ENCODE data around the gene SH3TC1. TPM values are rescaled to one million over a fixed set of nuclear protein-coding genes. Genes with fewer than 3 reads are reported as not detected.

SH3TC1 gene
- total RNA-seq, 5 donors from 2014 or later (not counting 1 experiment from before 2014, with no cell fraction given): 24.6 to 103 (median 40.3) TPM

DNA sequence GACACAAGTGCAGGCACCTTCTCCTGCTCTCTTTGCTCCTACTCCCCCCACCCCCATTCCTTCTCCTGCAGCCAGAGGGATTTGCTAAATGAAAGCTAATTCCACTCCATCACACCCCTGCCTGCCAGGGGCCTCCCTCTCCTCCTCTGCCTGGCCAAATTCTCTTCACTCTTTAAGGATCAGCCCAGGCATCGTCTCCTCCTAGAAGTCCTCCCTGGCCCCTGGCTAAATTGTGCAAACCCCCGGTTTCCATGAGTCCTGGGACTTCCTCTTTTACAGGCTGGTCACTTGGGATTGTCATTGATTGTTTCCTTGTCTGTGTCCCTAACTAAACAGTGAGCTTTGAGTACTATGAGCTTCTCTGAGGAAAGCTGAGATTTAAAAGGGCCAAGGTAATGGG is 31.8 kb upstream of the SH3TC1 start:
- H3K27me3 ChIP-seq (replicated peaks in 1 of 2; ENCODE audit: control insufficient read depth in 2 of 2, extremely low read depth in 1 of 2, insufficient read depth in 2 of 2, low read length in 1 of 2): peaks cover 0 to 42% of the 10 kb centered on the region in 2 experiments
- peaks cover 11 to 21% of the 10 kb centered on the region in 2 donors for H3K27me3 Mint-ChIP-seq
- no peaks in the 10 kb centered on the region for H3K9me3 ChIP-seq
- POLR2A ChIA-PET: interaction anchor here in 1 of 2 donors (1.1 kb wide), 1 partner anchor 70 kb away, joined by 3 read pairs; no protein-coding TSS in a partner anchor
- peaks cover 0 to 15% (median 5%) of the 10 kb centered on the region in 3 donors for H3K9me3 Mint-ChIP-seq
- H3K4me3 Mint-ChIP-seq: no peak overlapping the region
- no peaks in the 10 kb centered on the region for H3K36me3 ChIP-seq (ENCODE audit: control insufficient read depth in 2 of 2, extremely low read depth in 1 of 2, insufficient read depth in 1 of 2, low read length in 1 of 2)
- peaks cover 3% of the 10 kb centered on the region for H3K36me3 Mint-ChIP-seq
- H3K4me3 ChIP-seq (ENCODE audit: control insufficient read depth in 1 of 2, extremely low read depth in 1 of 2, low read length in 1 of 2): no peak overlapping the region
- ATAC-seq (replicated peaks in 1 of 4) (no peak), DNase-seq (no peak)
- no peak overlapping the region for H3K27ac Mint-ChIP-seq
- peaks cover 0 to 9% (median 0%) of the 10 kb centered on the region in 3 donors for H3K4me1 Mint-ChIP-seq
- peaks cover 0 to 3% of the 10 kb centered on the region in 2 experiments for H3K4me1 ChIP-seq (ENCODE audit: control insufficient read depth in 1 of 2, extremely low read depth in 1 of 2, insufficient read depth in 2 of 2, low read length in 2 of 2)
- WGBS (ENCODE audit: insufficient coverage): no CpG with 5 or more reads among the region's 2 CpGs
- CTCF ChIA-PET: no interaction called here
- H3K27ac ChIP-seq (ENCODE audit: low read length): no peak overlapping the region

DNA sequence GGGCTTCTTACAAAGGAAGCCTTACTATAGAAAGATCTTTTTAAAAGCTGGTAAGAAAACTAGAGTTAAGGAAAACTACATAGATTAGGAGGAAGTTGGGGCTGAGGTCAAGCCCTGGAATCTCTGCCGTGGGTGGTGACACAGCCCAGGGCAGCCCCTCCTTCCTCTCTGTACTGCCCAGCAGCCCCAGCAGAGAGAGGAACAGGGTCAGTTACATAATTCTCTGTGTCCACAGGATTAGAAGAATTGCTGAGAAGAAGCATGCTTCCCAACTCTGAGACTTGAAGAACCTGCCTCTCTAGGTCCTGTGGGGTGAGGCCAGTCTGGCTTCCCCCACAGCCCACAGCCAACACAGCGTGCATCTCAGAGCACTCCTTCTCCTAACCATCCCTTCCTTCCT is 31.3 kb upstream of the SH3TC1 start:
- H3K36me3 Mint-ChIP-seq: peaks cover 3% of the 10 kb centered on the region
- no peak for DNase-seq
- CTCF ChIA-PET: no interaction called here

GRCh38 chr4:8168232-8168631 is 30.9 kb upstream of the SH3TC1 start:
- Mint-ChIP-seq H3K27ac (no peak overlapping the region), H3K36me3 (peaks cover 3% of the 10 kb centered on the region), H3K9me3 (peaks cover 0 to 15% (median 5%) of the 10 kb centered on the region in 3 donors), H3K27me3 (peaks cover 11 to 25% of the 10 kb centered on the region in 2 donors), H3K4me3 (no peak overlapping the region), H3K4me1 (peaks cover 0 to 11% (median 0%) of the 10 kb centered on the region in 3 donors)
- WGBS (ENCODE audit: insufficient coverage): no CpG with 5 or more reads among the region's 1 CpG
- Histone ChIP-seq H3K9me3 (no peaks in the 10 kb centered on the region), H3K4me1 (ENCODE audit: control insufficient read depth in 1 of 2, extremely low read depth in 1 of 2, insufficient read depth in 2 of 2, low read length in 2 of 2) (peaks cover 0 to 6% of the 10 kb centered on the region in 2 experiments), H3K27me3 (replicated peaks in 1 of 2; ENCODE audit: control insufficient read depth in 2 of 2, extremely low read depth in 1 of 2, insufficient read depth in 2 of 2, low read length in 1 of 2) (peaks cover 0 to 41% of the 10 kb centered on the region in 2 experiments), H3K36me3 (ENCODE audit: control insufficient read depth in 2 of 2, extremely low read depth in 1 of 2, insufficient read depth in 1 of 2, low read length in 1 of 2) (no peaks in the 10 kb centered on the region), H3K27ac (ENCODE audit: low read length) (no peak overlapping the region), H3K4me3 (ENCODE audit: control insufficient read depth in 1 of 2, extremely low read depth in 1 of 2, low read length in 1 of 2) (no peak overlapping the region)
- DNase-seq (no peak), ATAC-seq (replicated peaks in 1 of 4) (no peak)
- ChIA-PET CTCF (no interaction called here), POLR2A (interaction anchor here in 1 of 2 donors (1.1 kb wide), 1 partner anchor 69 kb away, joined by 3 read pairs; no protein-coding TSS in a partner anchor)

More for the DNA sequence above, 31.3 kb upstream of the SH3TC1 start:
- Histone ChIP-seq H3K4me3 (ENCODE audit: control insufficient read depth in 1 of 2, extremely low read depth in 1 of 2, low read length in 1 of 2) (no peak overlapping the region), H3K27me3 (replicated peaks in 1 of 2; ENCODE audit: control insufficient read depth in 2 of 2, extremely low read depth in 1 of 2, insufficient read depth in 2 of 2, low read length in 1 of 2) (peaks cover 0 to 45% of the 10 kb centered on the region in 2 experiments), H3K9me3 (no peaks in the 10 kb centered on the region), H3K36me3 (ENCODE audit: control insufficient read depth in 2 of 2, extremely low read depth in 1 of 2, insufficient read depth in 1 of 2, low read length in 1 of 2) (no peaks in the 10 kb centered on the region), H3K27ac (ENCODE audit: low read length) (no peak overlapping the region), H3K4me1 (ENCODE audit: control insufficient read depth in 1 of 2, extremely low read depth in 1 of 2, insufficient read depth in 2 of 2, low read length in 2 of 2) (peaks cover 0 to 6% of the 10 kb centered on the region in 2 experiments)
- no CpG with 5 or more reads among the region's 2 CpGs for WGBS (ENCODE audit: insufficient coverage)
- POLR2A ChIA-PET: interaction anchor here in 1 of 2 donors (1.1 kb wide), 1 partner anchor 69 kb away, joined by 3 read pairs; no protein-coding TSS in a partner anchor
- H3K4me1 Mint-ChIP-seq: peaks cover 0 to 11% (median 0%) of the 10 kb centered on the region in 3 donors
- H3K27ac Mint-ChIP-seq: no peak overlapping the region
- no peak for ATAC-seq (replicated peaks in 1 of 4)
- H3K27me3 Mint-ChIP-seq: peaks cover 11 to 25% of the 10 kb centered on the region in 2 donors
- no peak overlapping the region for H3K4me3 Mint-ChIP-seq
- H3K9me3 Mint-ChIP-seq: peaks cover 0 to 15% (median 5%) of the 10 kb centered on the region in 3 donors

DNA sequence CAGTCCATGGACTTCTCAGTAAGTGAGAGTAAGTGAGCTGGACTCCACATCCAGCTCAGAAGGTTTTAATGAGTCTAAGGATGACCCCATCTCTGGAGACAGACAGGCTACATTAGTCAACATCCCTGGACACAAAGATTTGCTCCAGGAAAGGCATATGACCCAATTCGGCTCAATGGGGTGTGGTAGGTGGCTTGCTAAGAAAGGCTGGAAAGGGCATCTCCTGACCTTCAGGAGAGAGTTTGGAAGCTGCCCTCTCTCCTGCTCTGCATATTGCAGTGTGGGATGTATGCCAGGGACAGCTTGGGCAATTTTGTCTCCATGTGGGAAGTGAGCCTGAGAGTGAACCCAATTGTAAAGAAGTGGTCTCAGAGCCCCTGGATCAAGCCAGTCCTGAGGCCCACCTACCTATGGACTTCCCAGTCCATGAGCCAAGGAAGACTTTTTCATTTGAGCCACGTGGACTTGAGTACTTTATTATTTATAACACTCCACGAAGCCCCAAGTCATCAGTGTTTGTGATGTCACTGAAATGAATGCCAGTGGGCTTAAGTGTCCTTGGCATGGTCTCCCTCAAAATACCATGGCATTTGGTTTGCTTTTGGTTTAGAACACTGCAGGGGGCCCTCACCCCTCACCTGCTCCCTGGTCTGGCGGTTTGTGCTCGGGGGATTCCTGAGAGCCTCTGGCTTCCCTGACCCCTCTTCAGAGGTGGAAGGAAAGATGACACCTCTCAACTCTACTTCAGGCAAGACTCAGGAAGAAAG is 30.1 kb upstream of the SH3TC1 start:
- no peak for ATAC-seq (replicated peaks in 1 of 4)

DNA sequence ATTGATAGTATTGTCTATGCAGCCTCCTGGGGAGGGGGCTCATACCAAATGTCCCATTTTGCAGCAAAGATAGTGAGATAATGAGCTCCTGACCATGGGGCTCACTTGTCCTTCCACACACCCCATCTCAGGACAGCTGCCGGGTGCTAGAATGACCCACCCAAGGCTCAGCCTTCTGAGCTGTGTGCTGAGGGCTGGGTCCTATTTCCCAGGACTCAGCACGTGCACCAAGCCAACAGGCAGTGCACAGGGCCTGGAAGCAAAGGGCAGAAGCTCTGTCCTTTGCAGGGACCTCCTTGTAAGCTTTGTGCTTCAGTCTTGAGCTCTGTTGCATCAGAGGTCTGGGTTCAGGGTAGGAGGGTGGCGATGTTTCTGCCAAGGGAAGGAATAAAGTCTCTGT is 29.3 kb upstream of the SH3TC1 start:
- Mint-ChIP-seq H3K9me3 (peaks cover 0 to 15% (median 5%) of the 10 kb centered on the region in 3 donors), H3K27me3 (peaks cover 11 to 25% of the 10 kb centered on the region in 2 donors), H3K4me3 (no peak overlapping the region), H3K36me3 (peaks cover 3% of the 10 kb centered on the region), H3K4me1 (peaks cover 0 to 11% (median 0%) of the 10 kb centered on the region in 3 donors), H3K27ac (no peak overlapping the region)
- DNase-seq (no peak), ATAC-seq (replicated peaks in 1 of 4) (no peak)
- CTCF ChIA-PET: no interaction called here
- Histone ChIP-seq H3K36me3 (ENCODE audit: control insufficient read depth in 2 of 2, extremely low read depth in 1 of 2, insufficient read depth in 1 of 2, low read length in 1 of 2) (no peaks in the 10 kb centered on the region), H3K4me1 (ENCODE audit: control insufficient read depth in 1 of 2, extremely low read depth in 1 of 2, insufficient read depth in 2 of 2, low read length in 2 of 2) (peaks cover 0 to 6% of the 10 kb centered on the region in 2 experiments), H3K4me3 (ENCODE audit: control insufficient read depth in 1 of 2, extremely low read depth in 1 of 2, low read length in 1 of 2) (no peak overlapping the region), H3K27me3 (replicated peaks in 1 of 2; ENCODE audit: control insufficient read depth in 2 of 2, extremely low read depth in 1 of 2, insufficient read depth in 2 of 2, low read length in 1 of 2) (peaks cover 0 to 40% of the 10 kb centered on the region in 2 experiments), H3K27ac (ENCODE audit: low read length) (no peak overlapping the region), H3K9me3 (no peaks in the 10 kb centered on the region)
- POLR2A ChIA-PET: no interaction called here
- 83% methylated on average over 2 of the region's 3 CpGs for WGBS (ENCODE audit: insufficient coverage)

More for the DNA sequence above, 30.1 kb upstream of the SH3TC1 start:
- no peak overlapping the region for H3K27ac ChIP-seq (ENCODE audit: low read length)
- Mint-ChIP-seq H3K27ac (no peak overlapping the region), H3K4me1 (peaks cover 0 to 11% (median 0%) of the 10 kb centered on the region in 3 donors), H3K36me3 (peaks cover 3% of the 10 kb centered on the region), H3K9me3 (peaks cover 0 to 15% (median 5%) of the 10 kb centered on the region in 3 donors), H3K4me3 (no peak overlapping the region), H3K27me3 (peaks cover 11 to 25% of the 10 kb centered on the region in 2 donors)
- ChIA-PET POLR2A (no interaction called here), CTCF (no interaction called here)
- H3K4me3 ChIP-seq (ENCODE audit: control insufficient read depth in 1 of 2, extremely low read depth in 1 of 2, low read length in 1 of 2): no peak overlapping the region
- H3K9me3 ChIP-seq: no peaks in the 10 kb centered on the region
- H3K4me1 ChIP-seq (ENCODE audit: control insufficient read depth in 1 of 2, extremely low read depth in 1 of 2, insufficient read depth in 2 of 2, low read length in 2 of 2): peaks cover 0 to 6% of the 10 kb centered on the region in 2 experiments
- no peaks in the 10 kb centered on the region for H3K36me3 ChIP-seq (ENCODE audit: control insufficient read depth in 2 of 2, extremely low read depth in 1 of 2, insufficient read depth in 1 of 2, low read length in 1 of 2)
- WGBS (ENCODE audit: insufficient coverage): 80% methylated on average over 1 of the region's 5 CpGs
- peaks cover 0 to 40% of the 10 kb centered on the region in 2 experiments for H3K27me3 ChIP-seq (replicated peaks in 1 of 2; ENCODE audit: control insufficient read depth in 2 of 2, extremely low read depth in 1 of 2, insufficient read depth in 2 of 2, low read length in 1 of 2)
- DNase-seq: no peak

- H3K27me3 ChIP-seq (replicated peaks in 1 of 2; ENCODE audit: control insufficient read depth in 2 of 2, extremely low read depth in 1 of 2, insufficient read depth in 2 of 2, low read length in 1 of 2): peaks cover 0 to 40% of the 10 kb centered on the region in 2 experiments
- H3K36me3 ChIP-seq (ENCODE audit: control insufficient read depth in 2 of 2, extremely low read depth in 1 of 2, insufficient read depth in 1 of 2, low read length in 1 of 2): no peaks in the 10 kb centered on the region
- H3K4me3 ChIP-seq (ENCODE audit: control insufficient read depth in 1 of 2, extremely low read depth in 1 of 2, low read length in 1 of 2): no peak overlapping the region
- 98% methylated on average over 11 of the region's 11 CpGs for WGBS (ENCODE audit: insufficient coverage)
- Mint-ChIP-seq H3K27me3 (peaks cover 11 to 25% of the 10 kb centered on the region in 2 donors), H3K9me3 (peaks cover 0 to 15% (median 5%) of the 10 kb centered on the region in 3 donors), H3K36me3 (peaks cover 3% of the 10 kb centered on the region), H3K4me1 (peaks cover 0 to 11% (median 0%) of the 10 kb centered on the region in 3 donors), H3K27ac (no peak overlapping the region), H3K4me3 (no peak overlapping the region)
- no peak for DNase-seq
- no peak overlapping the region for H3K27ac ChIP-seq (ENCODE audit: low read length)
- ATAC-seq (replicated peaks in 1 of 4): no peak
- no peaks in the 10 kb centered on the region for H3K9me3 ChIP-seq
- peaks cover 0 to 6% of the 10 kb centered on the region in 2 experiments for H3K4me1 ChIP-seq (ENCODE audit: control insufficient read depth in 1 of 2, extremely low read depth in 1 of 2, insufficient read depth in 2 of 2, low read length in 2 of 2)
- POLR2A ChIA-PET: interaction anchor here in 1 of 2 donors (0.6 kb wide), 1 partner anchor 618 kb away, joined by 3 read pairs; no protein-coding TSS in a partner anchor
- CTCF ChIA-PET: no interaction called here
Measured at GRCh38 chr4:8170341-8170740, 28.7 kb upstream of the SH3TC1 start.

Measured in T-cell (primary cell).